ENCODE data around the gene ITPR1.

DNA sequence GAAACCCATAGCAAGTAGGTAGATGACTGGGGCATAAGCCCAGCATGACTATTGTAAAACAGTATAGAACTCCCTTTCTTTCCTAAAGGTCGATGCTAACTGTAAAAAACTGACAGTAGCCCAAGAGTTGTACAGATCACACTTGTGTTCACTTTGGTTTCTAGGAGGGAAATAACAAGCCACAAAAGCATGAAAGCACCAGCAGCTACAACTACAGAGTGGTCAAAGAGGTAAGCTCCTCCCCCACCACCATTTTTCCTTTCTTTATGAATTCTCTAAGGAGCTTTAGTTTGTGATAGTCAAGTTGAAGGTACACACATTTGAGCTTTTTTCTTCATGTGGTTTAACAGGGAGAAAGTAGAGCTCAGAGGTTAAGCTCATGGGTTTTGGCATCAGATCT lies 191.0 kb downstream of the ITPR1 start:
- TF ChIP-seq CTCF (IDR thresholded peaks at IDR 0.05) (no peak), POLR2A (IDR thresholded peaks at IDR 0.05) (no peak), EP300 (IDR thresholded peaks at IDR 0.05) (no peak), POLR2AphosphoS5 (IDR thresholded peaks at IDR 0.05) (no peak)

All from gastroesophageal sphincter (tissue), 3 donors.